ENCODE data around the gene SRI.
"Not testable (repeated sequence)": the region's sequence is repeated elsewhere in the genome, so short reads cannot be mapped to it uniquely, and the experiment has no call there.

The SRI gene

DNA sequence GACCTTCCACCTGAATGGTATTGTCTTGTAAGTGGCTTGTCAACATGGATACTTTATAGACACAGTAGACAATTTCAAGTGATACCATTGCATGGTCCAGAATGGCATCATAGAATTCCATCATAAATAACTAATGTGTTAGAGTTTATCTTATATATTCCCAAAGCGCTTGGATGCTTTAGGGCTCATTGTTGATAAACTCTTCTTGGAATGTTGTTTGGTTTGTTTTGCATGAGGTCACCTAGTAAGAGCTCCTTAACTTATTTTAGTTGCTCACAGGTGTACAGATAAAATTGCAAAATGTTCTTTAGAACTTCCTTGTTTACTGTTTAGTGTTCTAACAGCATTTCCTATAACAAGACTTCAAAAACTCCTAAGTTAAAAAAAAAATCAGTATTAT is 36.8 kb downstream of the SRI start:
- DNase-seq (ENCODE audit: low read depth in 2 of 2): no peak

DNA sequence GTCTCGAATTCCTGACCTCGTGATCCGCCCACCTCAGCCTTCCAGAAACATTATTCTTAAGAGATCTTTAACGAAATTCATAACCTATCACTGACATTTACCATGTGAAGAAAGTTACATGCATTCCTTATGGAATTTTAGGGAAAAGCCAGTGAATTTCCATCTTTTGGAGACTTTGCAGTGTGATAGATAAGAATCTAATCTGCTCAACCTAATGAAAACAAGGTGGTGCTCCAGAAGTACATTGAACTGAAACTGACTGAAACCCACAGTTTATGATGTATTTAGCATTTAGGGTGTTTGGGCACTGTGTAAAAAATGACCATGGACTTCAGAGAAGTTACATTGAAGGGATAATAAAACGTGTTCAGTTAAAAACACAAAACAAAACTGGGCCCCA is 43.6 kb downstream of the SRI start:
- no peak for DNase-seq (ENCODE audit: low read depth in 2 of 2)

DNA sequence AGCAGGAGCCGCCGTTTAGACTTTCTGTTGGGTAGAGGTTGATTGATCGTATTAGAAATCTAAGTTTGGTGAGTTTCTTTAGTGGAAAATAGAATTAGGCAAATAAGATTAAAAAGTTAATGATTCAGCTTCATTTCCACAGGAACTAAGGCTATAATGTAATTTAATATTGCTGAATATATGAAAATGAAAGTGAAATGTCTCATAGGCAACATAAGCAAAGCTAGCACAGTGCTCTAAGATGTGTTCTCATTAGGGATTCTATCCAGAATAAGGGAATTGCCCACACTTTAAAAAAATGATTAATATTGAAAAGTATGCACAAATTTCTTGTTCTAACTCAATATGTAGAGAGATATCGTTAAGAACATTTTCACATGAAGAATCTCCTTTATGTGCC is 47.0 kb downstream of the SRI start:
- DNase-seq (ENCODE audit: low read depth in 2 of 2): no peak

DNA sequence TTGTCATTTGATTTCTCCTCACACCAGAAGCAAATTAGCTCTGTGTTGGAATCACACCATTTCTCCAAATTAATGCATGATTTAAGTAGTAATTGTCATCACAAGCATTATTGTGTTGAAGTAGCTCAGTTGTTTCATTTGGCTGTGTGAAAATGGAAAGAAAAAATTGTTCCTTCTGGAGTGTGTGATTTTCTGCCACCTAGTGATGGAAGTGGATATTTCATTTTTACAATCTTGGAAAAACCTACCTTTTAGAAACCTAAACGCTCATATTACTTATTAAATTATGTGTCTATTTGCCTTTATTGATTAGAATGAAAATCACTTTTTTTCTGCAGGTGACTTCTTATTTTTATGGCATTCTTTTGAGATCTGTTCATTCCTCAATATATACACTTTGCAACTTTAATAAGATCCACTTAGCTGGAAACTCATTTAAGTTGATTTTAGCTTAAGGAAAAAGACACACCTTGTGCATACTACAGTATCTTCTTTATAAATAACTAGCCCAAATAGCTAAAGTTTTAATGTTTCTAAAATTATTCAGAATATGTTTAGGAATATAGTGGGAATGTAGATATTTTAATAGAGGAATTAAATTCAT is 50.0 kb downstream of the SRI start:
- no peak for DNase-seq (ENCODE audit: low read depth in 2 of 2)

DNA sequence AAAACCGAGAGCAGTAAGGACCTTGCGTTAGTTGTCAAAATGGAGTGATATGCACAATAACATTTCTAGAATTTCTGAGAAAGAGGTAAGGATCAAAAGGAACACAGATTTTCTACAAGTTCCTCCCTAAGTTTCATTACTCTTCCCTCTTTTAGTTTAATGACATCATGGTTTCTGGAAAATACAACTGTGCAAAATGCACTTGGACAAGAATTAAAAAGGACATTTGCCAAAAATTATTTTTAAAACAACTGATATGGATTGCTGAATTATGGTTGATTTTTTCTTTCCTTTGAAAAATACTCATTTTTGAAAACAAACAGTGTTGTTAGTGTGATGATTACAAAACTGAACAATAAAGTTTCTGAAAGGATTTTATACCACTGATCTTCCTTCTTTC is 52.1 kb downstream of the SRI start:
- DNase-seq (ENCODE audit: low read depth in 2 of 2): no peak

DNA sequence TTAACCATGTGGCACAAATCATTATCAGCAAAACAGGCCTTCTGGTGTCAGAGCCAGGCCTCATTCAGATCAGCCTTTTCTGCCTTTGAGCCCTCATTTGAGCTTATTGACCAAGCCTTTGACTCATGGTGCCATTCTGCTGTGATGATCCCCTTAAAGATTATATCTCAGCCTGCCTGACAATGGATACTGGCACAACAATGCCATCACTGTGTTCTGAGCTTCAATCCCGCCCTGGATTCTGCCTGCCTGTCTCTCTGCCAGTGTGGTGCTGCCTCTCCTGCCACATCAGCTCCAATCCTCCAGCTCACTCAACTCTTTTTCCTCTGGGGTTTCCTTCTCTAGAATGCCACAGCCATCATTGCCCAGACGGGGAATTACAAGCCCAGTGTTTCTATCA is 52.6 kb downstream of the SRI start:
- DNase-seq (ENCODE audit: low read depth in 2 of 2): no peak

DNA sequence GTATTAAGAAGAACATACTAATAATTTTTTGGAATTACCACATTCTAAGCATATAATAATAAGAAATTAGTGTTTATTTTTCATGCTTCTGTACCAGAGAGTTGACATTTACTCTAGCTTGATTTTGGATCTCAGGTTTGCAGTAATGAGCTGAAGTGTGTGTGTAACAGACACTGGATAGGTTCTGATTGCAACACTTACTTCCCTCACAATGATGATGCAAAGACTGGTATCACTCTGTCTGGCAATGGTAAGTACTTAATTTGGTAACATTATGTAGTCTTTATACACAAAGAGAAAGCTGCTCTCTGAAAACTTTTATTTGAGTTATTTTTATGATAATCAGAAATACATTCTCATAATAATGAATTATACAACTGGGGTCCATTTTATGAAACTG is 54.1 kb downstream of the SRI start:
- DNase-seq (ENCODE audit: low read depth in 2 of 2): no peak

DNA sequence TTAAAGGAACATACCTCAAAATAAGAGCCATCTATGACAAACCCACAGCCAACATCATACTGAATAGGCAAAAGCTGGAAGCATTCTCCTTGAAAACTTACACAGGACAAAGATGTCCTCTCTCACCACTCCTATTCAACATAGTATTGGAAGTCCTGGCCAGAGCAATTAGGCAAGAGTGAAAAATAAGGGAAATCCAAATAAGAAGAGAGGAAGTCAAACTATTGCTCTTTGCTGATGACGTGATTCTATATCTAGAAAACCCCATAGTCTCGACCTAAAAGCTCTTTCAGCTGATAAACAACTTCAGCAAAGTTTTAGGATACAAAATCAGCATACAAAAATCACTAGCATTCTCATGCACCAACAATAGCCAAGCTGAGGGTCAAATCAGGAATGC is 60.1 kb downstream of the SRI start:
- not testable (repeated sequence) for DNase-seq (ENCODE audit: low read depth in 2 of 2)

DNA sequence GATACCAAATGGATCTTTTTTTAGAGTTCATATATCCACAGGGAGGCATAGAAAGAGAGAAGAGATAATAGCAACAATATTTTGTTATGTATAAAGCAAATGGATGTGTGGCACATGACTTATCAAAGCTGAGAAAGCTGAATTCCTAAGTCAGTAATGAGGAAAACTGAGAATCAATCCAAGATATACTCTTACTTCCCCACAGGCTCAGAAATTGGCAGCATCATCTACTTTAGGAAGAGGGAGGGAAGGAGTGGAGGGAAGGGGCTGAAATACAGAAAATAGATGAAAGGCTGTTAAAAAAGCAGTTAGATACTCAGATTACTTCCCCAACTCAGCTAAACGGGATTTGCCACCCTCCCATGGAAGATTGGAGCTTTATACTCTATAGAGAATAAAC is 63.5 kb downstream of the SRI start:
- DNase-seq (ENCODE audit: low read depth in 2 of 2): no peak

DNA sequence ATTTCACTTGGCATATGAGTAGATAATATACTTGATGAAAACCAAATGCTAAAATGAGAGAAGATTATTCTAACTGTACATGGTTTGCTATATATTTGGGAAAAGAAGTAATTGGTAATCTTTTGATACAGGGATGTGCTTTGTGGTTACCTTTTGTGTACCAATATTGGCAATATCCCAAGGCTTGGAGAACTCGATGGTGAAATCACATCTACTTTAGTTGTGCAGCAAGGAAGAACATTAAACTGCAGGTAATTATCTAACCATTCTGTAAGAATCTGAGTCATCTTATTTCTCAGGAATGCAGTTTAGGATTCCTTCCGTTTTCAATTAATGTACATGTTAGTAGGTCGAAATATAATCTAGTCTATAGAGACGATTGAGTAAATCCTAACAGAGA is 64.1 kb downstream of the SRI start:
- no peak for DNase-seq (ENCODE audit: low read depth in 2 of 2)
